ENCODE results near the gene RTN1.

The RTN1 gene

DNA sequence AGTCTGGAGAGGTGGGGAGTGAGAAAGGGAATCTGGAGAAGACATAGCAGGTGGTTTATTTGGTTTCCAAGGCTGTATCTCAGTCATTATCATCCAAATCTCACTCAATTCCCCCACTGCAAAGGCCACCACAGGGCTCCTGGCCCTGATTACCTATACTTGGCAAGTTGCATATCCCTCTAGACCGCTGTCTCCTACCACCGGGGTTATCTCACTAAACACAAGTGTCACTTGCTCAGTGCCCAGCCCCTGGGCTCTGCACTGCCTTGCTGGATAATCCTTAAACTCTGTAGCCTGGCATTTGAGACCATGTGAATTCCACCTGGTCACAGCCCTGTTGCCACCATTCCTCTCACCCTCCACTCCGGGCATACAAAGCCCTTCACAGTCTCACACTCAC is 119.0 kb downstream of the RTN1 start:
- H3K4me3 ChIP-seq (ENCODE audit: low read length), result no peak overlapping the region
- no peaks in the 10 kb centered on the region for H3K27me3 ChIP-seq (ENCODE audit: low read depth, low read length)
- no peaks in the 10 kb centered on the region for H3K36me3 ChIP-seq (replicated peaks; ENCODE audit: low read depth, low read length)
- TF ChIP-seq EZH2phosphoT487 (IDR thresholded peaks at IDR 0.05; ENCODE audit: low read depth), result no peak
- TF ChIP-seq, protein P1, sequence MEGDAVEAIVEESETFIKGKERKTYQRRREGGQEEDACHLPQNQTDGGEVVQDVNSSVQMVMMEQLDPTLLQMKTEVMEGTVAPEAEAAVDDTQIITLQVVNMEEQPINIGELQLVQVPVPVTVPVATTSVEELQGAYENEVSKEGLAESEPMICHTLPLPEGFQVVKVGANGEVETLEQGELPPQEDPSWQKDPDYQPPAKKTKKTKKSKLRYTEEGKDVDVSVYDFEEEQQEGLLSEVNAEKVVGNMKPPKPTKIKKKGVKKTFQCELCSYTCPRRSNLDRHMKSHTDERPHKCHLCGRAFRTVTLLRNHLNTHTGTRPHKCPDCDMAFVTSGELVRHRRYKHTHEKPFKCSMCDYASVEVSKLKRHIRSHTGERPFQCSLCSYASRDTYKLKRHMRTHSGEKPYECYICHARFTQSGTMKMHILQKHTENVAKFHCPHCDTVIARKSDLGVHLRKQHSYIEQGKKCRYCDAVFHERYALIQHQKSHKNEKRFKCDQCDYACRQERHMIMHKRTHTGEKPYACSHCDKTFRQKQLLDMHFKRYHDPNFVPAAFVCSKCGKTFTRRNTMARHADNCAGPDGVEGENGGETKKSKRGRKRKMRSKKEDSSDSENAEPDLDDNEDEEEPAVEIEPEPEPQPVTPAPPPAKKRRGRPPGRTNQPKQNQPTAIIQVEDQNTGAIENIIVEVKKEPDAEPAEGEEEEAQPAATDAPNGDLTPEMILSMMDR (IDR thresholded peaks at IDR 0.05; ENCODE audit: low read depth, low read length), result no peak
- H2AFZ ChIP-seq (ENCODE audit: low read depth, low read length), result no peak overlapping the region
- H3K27ac ChIP-seq (ENCODE audit: low read length), result no peak overlapping the region
- no peaks in the 10 kb centered on the region for H3K9me3 ChIP-seq (ENCODE audit: insufficient read depth, low read length)
- no peak overlapping the region for H3K9ac ChIP-seq (ENCODE audit: low read length)
- no peaks in the 10 kb centered on the region for H3K79me2 ChIP-seq (ENCODE audit: low read length)
- no peaks in the 10 kb centered on the region for H3K4me1 ChIP-seq (ENCODE audit: low read length)
- no peak overlapping the region for H3K4me2 ChIP-seq (ENCODE audit: low read length)
- H4K20me1 ChIP-seq (ENCODE audit: insufficient read depth, low read length), result no peaks in the 10 kb centered on the region

DNA sequence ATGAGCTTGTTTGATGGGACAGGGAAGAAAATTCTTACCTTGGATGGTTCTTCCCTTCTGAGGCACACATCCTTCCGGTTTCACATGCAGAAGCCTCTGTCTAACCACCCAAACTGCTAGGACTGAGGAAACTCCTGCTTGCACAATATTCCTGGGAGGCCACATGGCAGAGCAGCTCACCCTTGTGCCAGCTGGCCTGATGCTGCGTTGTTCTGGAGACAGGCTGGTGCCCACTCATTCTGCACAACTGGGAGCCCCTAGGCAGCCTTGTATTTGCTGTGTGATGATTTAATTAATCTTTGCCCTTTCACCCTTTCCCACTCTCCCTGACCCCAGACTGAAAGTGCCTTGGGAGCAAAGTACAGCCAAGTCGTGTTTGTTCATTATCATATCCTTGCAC is 130.8 kb downstream of the RTN1 start:
- no peaks in the 10 kb centered on the region for H3K27me3 ChIP-seq (ENCODE audit: low read depth, low read length)
- H3K79me2 ChIP-seq (ENCODE audit: low read length), result no peaks in the 10 kb centered on the region
- no peak overlapping the region for H3K4me2 ChIP-seq (ENCODE audit: low read length)
- TF ChIP-seq, protein P1 (IDR thresholded peaks at IDR 0.05; ENCODE audit: low read depth, low read length), result no peak
- TF ChIP-seq EZH2phosphoT487 (IDR thresholded peaks at IDR 0.05; ENCODE audit: low read depth), result no peak
- H3K4me1 ChIP-seq (ENCODE audit: low read length), result no peaks in the 10 kb centered on the region
- H3K27ac ChIP-seq (ENCODE audit: low read length), result no peak overlapping the region
- H4K20me1 ChIP-seq (ENCODE audit: insufficient read depth, low read length), result no peaks in the 10 kb centered on the region
- H2AFZ ChIP-seq (ENCODE audit: low read depth, low read length), result no peak overlapping the region
- no peak overlapping the region for H3K9ac ChIP-seq (ENCODE audit: low read length)
- no peak overlapping the region for H3K4me3 ChIP-seq (ENCODE audit: low read length)
- H3K9me3 ChIP-seq (ENCODE audit: insufficient read depth, low read length), result no peaks in the 10 kb centered on the region
- no peaks in the 10 kb centered on the region for H3K36me3 ChIP-seq (replicated peaks; ENCODE audit: low read depth, low read length)

DNA sequence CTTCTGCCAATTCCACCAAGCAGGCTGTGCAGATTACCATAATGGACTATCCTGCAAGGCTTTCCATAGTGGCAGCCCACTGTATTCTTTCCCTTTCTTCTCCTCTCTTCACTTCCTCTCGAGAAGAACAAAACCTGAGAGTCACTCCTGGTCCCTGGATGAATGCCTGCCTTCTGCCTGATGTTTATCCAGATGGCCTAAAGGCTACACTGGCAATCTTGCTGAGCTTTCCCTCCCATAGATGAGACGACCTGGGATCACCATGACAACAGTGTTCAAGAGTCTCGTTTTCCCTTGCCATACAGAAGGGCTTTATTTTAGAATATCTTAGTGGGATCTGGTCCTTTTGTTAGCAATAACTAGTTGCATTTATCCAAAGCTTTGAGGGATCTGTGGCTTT is 142.3 kb downstream of the RTN1 start:
- Histone ChIP-seq H3K27ac (ENCODE audit: low read length) (no peak overlapping the region), H3K4me3 (ENCODE audit: low read length) (no peak overlapping the region), H3K36me3 (replicated peaks; ENCODE audit: low read depth, low read length) (no peaks in the 10 kb centered on the region), H4K20me1 (ENCODE audit: insufficient read depth, low read length) (no peaks in the 10 kb centered on the region), H3K9ac (ENCODE audit: low read length) (no peak overlapping the region), H3K27me3 (ENCODE audit: low read depth, low read length) (no peaks in the 10 kb centered on the region), H3K9me3 (ENCODE audit: insufficient read depth, low read length) (no peaks in the 10 kb centered on the region), H2AFZ (ENCODE audit: low read depth, low read length) (no peak overlapping the region), H3K79me2 (ENCODE audit: low read length) (no peaks in the 10 kb centered on the region), H3K4me2 (ENCODE audit: low read length) (no peak overlapping the region), H3K4me1 (ENCODE audit: low read length) (no peaks in the 10 kb centered on the region)
- TF ChIP-seq EZH2phosphoT487 (IDR thresholded peaks at IDR 0.05; ENCODE audit: low read depth), result no peak
- TF ChIP-seq, protein P1 (IDR thresholded peaks at IDR 0.05; ENCODE audit: low read depth, low read length), result no peak

DNA sequence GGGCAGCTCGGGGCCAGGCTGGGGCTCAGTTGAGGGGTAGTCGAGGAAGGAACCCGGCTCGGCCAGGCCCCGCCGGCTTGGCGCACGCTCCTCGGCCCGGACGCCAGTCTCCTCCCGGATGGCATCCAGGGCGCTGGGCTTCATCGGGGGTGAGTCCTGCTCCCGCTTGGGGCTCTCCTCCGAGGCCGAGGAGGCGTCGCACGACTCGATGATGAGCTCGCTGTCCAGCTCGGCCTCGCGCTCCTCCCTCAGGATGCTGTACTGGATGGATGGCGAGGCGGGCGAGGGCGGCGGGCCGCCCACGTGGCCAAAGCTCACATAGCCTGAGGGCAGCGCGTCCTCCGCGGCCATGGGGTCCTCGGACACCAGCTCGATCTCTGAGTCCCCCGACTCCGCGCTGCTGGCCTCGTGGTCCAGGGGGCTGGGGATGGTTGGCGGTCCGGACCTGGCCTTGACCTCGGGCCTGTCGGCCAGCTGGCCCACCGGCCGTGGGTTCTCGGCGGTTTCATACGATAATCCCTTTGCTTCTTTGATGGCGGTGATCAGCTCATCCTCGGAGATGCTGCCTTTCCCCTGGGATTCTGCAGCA is 143.4 kb downstream of the RTN1 start:
- H3K27ac ChIP-seq (ENCODE audit: low read length), result no peak overlapping the region
- no peaks in the 10 kb centered on the region for H3K9me3 ChIP-seq (ENCODE audit: insufficient read depth, low read length)
- no peaks in the 10 kb centered on the region for H3K79me2 ChIP-seq (ENCODE audit: low read length)
- no peak overlapping the region for H2AFZ ChIP-seq (ENCODE audit: low read depth, low read length)
- H3K4me1 ChIP-seq (ENCODE audit: low read length), result no peaks in the 10 kb centered on the region
- no peak overlapping the region for H3K4me3 ChIP-seq (ENCODE audit: low read length)
- H3K9ac ChIP-seq (ENCODE audit: low read length), result no peak overlapping the region
- no peaks in the 10 kb centered on the region for H3K27me3 ChIP-seq (ENCODE audit: low read depth, low read length)
- no peak overlapping the region for H3K4me2 ChIP-seq (ENCODE audit: low read length)
- no peaks in the 10 kb centered on the region for H3K36me3 ChIP-seq (replicated peaks; ENCODE audit: low read depth, low read length)
- no peak for TF ChIP-seq EZH2phosphoT487 (IDR thresholded peaks at IDR 0.05; ENCODE audit: low read depth)
- TF ChIP-seq, protein P1 (IDR thresholded peaks at IDR 0.05; ENCODE audit: low read depth, low read length), result no peak
- H4K20me1 ChIP-seq (ENCODE audit: insufficient read depth, low read length), result no peaks in the 10 kb centered on the region

Data from OCI-LY3 (cell line).